ENCODE results near the gene CACNA2D3.

The CACNA2D3 gene

GRCh38 chr3:54874816-54875556 is 752.6 kb downstream of the CACNA2D3 start:
- no peak overlapping the region for H3K4me3 ChIP-seq (ENCODE audit: low read depth, low read length)
- no peak for DNase-seq (ENCODE audit: low read depth)
- TF ChIP-seq CTCF (IDR thresholded peaks at IDR 0.05; ENCODE audit: insufficient read depth, low read depth, low read length, missing control alignments) = no peak

- H3K4me3 ChIP-seq (ENCODE audit: low read depth, low read length) = no peak overlapping the region
- TF ChIP-seq CTCF (IDR thresholded peaks at IDR 0.05; ENCODE audit: insufficient read depth, low read depth, low read length, missing control alignments) = no peak
- no peak for DNase-seq (ENCODE audit: low read depth)
Observed at GRCh38 chr3:54875596-54876268, 753.4 kb downstream of the CACNA2D3 start.

- no peak for TF ChIP-seq CTCF (IDR thresholded peaks at IDR 0.05; ENCODE audit: insufficient read depth, low read depth, low read length, missing control alignments)
- no peak overlapping the region for H3K4me3 ChIP-seq (ENCODE audit: low read depth, low read length)
- no peak for DNase-seq (ENCODE audit: low read depth)
Observed at GRCh38 chr3:54876694-54877093, 754.3 kb downstream of the CACNA2D3 start.

- TF ChIP-seq CTCF (IDR thresholded peaks at IDR 0.05; ENCODE audit: insufficient read depth, low read depth, low read length, missing control alignments) = no peak
- no peak for DNase-seq (ENCODE audit: low read depth)
- no peak overlapping the region for H3K4me3 ChIP-seq (ENCODE audit: low read depth, low read length)
Observed at GRCh38 chr3:54877730-54878129, 755.4 kb downstream of the CACNA2D3 start.

GRCh38 chr3:54878145-54878544 is 755.8 kb downstream of the CACNA2D3 start:
- H3K4me3 ChIP-seq (ENCODE audit: low read depth, low read length) = no peak overlapping the region
- no peak for TF ChIP-seq CTCF (IDR thresholded peaks at IDR 0.05; ENCODE audit: insufficient read depth, low read depth, low read length, missing control alignments)
- no peak for DNase-seq (ENCODE audit: low read depth)

GRCh38 chr3:54882129-54882833 is 759.9 kb downstream of the CACNA2D3 start:
- H3K4me3 ChIP-seq (ENCODE audit: low read depth, low read length) = no peak overlapping the region
- no peak for DNase-seq (ENCODE audit: low read depth)
- TF ChIP-seq CTCF (IDR thresholded peaks at IDR 0.05; ENCODE audit: insufficient read depth, low read depth, low read length, missing control alignments) = no peak
